K562 (cell line): Measurements from ENCODE around the gene PMIS2.

Experiments used
- JUN ChIP-seq, 2 experiments: sonication (generic) in 1 of 2; formaldehyde crosslinking in 1 of 2; IDR thresholded peaks; 2 replicates each; pipeline versions ENCODE4 v1.6.1 to v1.8.0; 2012 to 2022; ENCODE audit warnings: borderline replicate concordance in 2 of 2, mild to moderate bottlenecking in 2 of 2, improper control_type of control experiment in 1 of 2, low read depth in 1 of 2, low read length in 1 of 2, missing genetic modification reagents in 1 of 2
- RBBP5 ChIP-seq: fragments of 200-600 bp; sonication (generic); IDR thresholded peaks from 2 replicates; pipeline ENCODE4 v1.6.1; 2012; ENCODE audit warnings: borderline replicate concordance, mild to moderate bottlenecking, low read length, control low read depth, inconsistent platforms; ENCODE audit not compliant: insufficient read depth, poor library complexity, severe bottlenecking

DNA sequence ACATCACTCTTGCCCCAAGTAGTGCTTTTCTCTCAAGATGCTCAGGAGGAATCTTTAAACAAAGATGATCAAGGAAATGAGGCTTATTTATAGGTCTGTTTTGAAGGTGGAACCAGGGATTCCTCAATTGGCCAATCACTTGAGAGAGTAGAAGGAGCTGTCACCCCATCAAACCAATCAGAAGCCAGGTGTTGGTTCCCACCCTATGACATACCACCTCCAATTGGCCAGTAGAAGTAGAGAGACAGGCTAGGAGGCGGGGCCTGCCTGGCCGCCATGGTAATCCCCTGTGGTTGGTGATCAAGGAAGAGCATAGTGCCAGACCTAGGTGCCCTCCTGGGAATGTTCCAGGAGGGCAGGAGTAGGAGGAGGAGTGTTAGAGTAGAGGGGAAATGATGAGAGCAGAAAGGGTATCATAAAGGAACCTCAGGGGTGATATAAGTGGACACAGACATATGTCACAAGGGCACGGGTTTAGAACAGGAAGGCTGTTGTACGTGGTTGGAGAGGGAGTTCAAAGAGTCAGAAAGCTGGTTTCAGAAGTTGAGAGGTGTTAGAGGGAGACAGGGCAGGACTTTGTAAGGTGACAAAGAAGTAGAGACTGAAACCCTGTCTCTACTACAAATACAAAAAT lies 10.5 kb downstream of the PMIS2 start:
- TF ChIP-seq JUN (IDR thresholded peaks at IDR 0.05; ENCODE audit: borderline replicate concordance, low read depth, low read length) (no peak), JUN (CRISPR knock-in tag; IDR thresholded peaks at IDR 0.05; ENCODE audit: borderline replicate concordance) (no peak), RBBP5 (no peak)
